ENCODE measurements around the gene GYG1. TPM values are rescaled to one million over a fixed set of nuclear protein-coding genes. Genes with fewer than 3 reads are reported as not detected.

GYG1 gene
- total and polyA plus RNA-seq, 2 of the 4 experiments (the other 2 are of a cell fraction): 48.4 to 90.3 TPM

GRCh38 chr3:148954981-148955380, 36.4 kb upstream of the GYG1 start:
- no peak for TF ChIP-seq RFX5 (IDR thresholded peaks at IDR 0.05; ENCODE audit: low read depth, low read length)
- H3K18ac ChIP-seq (ENCODE audit: low read depth, low read length): no peak overlapping the region
- H3K9me3 ChIP-seq (ENCODE audit: control insufficient read depth, insufficient read depth, low read length): peaks cover 4% of the 10 kb centered on the region; the same call in 1 of the 2 replicates
- no peaks in the 10 kb centered on the region; a peak in 1 of 4 replicates for H3K79me1 ChIP-seq (ENCODE audit: low read depth in 1 of 2, low read length in 2 of 2)
- peaks cover 15% of the 10 kb centered on the region for H3K9me1 ChIP-seq (ENCODE audit: insufficient read depth, low read length)
- no peak overlapping the region for H4K8ac ChIP-seq (ENCODE audit: low read depth in 2 of 2, low read length in 2 of 2)
- no peak overlapping the region for H2AFZ ChIP-seq (replicated peaks; ENCODE audit: low read length, poor library complexity)
- no peak overlapping the region for H3K27ac ChIP-seq (ENCODE audit: insufficient read depth, low read length)
- H2BK5ac ChIP-seq (ENCODE audit: low read depth, low read length, poor library complexity, severe bottlenecking): no peak overlapping the region
- ATAC-seq (ENCODE audit: low read depth) (no peak), DNase-seq (no peak)
- H3K36me3 ChIP-seq (ENCODE audit: control insufficient read depth, insufficient read depth, low read length): no peaks in the 10 kb centered on the region
- no peak overlapping the region for H3K9ac ChIP-seq (ENCODE audit: low read depth, low read length)
- H3K4me1 ChIP-seq (ENCODE audit: control insufficient read depth, insufficient read depth, low read length): peaks cover 14% of the 10 kb centered on the region
- H2BK120ac ChIP-seq (ENCODE audit: low read depth, low read length): no peak overlapping the region
- H3K23ac ChIP-seq (ENCODE audit: low read depth, low read length): no peak overlapping the region
- CTCF ChIA-PET: interaction anchor here (0.6 to 1.7 kb wide), 17 partner anchors 11 to 853 kb away, joined by 3 to 9 read pairs (median 4); partner anchors contain the start of gene TM4SF18
- no peak overlapping the region for H4K91ac ChIP-seq (ENCODE audit: insufficient read depth, low read depth, low read length)
- POLR2A ChIA-PET (ENCODE audit: unreplicated experiment): interaction anchor here (0.6 kb wide), 2 partner anchors 36 to 48 kb away, joined by 4 to 17 read pairs; partner anchors contain the start of gene GYG1
- no peak overlapping the region for H4K5ac ChIP-seq (ENCODE audit: low read depth, low read length)
- intact Hi-C loops (cut with micrococcal nuclease) (loop anchor here (1.0 to 5.0 kb wide), 7 partner anchors 62 to 532 kb away; no protein-coding TSS in a partner anchor), in situ Hi-C loops (cut with MboI; ENCODE audit: low sequenced_read_pairs) (loop anchor here (5.0 to 25.0 kb wide), 5 partner anchors 162 to 757 kb away; partner anchors contain the start of gene TM4SF18), dilution Hi-C loops (cut with HindIII; ENCODE audit: low sequenced_read_pairs, unreplicated experiment) (no loop called here)
- H4K20me1 ChIP-seq (ENCODE audit: insufficient read depth, low read length): no peaks in the 10 kb centered on the region
- H3K27me3 ChIP-seq (ENCODE audit: control insufficient read depth, insufficient read depth, low read length): no peaks in the 10 kb centered on the region
- H3K4me2 ChIP-seq (ENCODE audit: low read depth, low read length): no peak overlapping the region
- no peak overlapping the region for H3K56ac ChIP-seq (ENCODE audit: extremely low read depth, insufficient read depth, low read length)
- no peak overlapping the region for H3K14ac ChIP-seq (replicated peaks; ENCODE audit: low read depth, low read length)
- WGBS, 2 experiments (ENCODE audit: extremely low coverage in 2 of 2, insufficient read length in 1 of 2): 80% methylated on average over 2 of the region's 4 CpGs; no CpG with 5 or more reads in 1 of the 2 experiments
- no peak overlapping the region for H2AK5ac ChIP-seq (ENCODE audit: low read depth, low read length)
- no TSS peak for BruUV-seq (replicated peaks)
- no peak overlapping the region for H2BK20ac ChIP-seq (ENCODE audit: low read depth, low read length)
- H2AK9ac ChIP-seq (replicated peaks; ENCODE audit: low read depth, low read length, poor library complexity): no peak overlapping the region
- H3K4ac ChIP-seq (ENCODE audit: low read depth, low read length): no peak overlapping the region
- no peak overlapping the region for H3K4me3 ChIP-seq (ENCODE audit: insufficient read depth, low read depth, low read length)
- H2BK15ac ChIP-seq (ENCODE audit: low read depth, low read length): peak overlapping the region; percentile 3; the same call in 1 of the 3 replicates
